Lower lobe of right lung (tissue), 2 donors: ENCODE data around the gene PTGES3. TPM values are rescaled to one million over a fixed set of nuclear protein-coding genes. Genes with fewer than 3 reads are reported as not detected.
A peak's percentile ranks its signal among the peaks of the same experiment; 100 is the strongest.
"Not testable (repeated sequence)": the region's sequence is repeated elsewhere in the genome, so short reads cannot be mapped to it uniquely, and the experiment has no call there.

Experiments
- ATAC-seq, 2 donors: fragments of 200-7000 bp; cut with Tn5 transposase; one replicate each; pipeline ENCODE4 v1.9.1; 2020 to 2022; ENCODE audit warnings: mild to moderate bottlenecking in 2 of 2, moderate library complexity in 2 of 2
- DNase-seq: peaks from one replicate; pipeline ENCODE4 v3.0.0-alpha.2; 2020
- H3K27ac ChIP-seq: fragments of 200-600 bp; one replicate; pipeline ENCODE4 v1.8.0; 2022
- H3K27me3 ChIP-seq: fragments of 200-600 bp; one replicate; pipeline ENCODE4 v1.8.0; 2022; ENCODE audit warnings: low read depth
- H3K36me3 ChIP-seq: fragments of 200-600 bp; one replicate; pipeline ENCODE4 v1.8.0; 2022; ENCODE audit warnings: mild to moderate bottlenecking
- H3K4me1 ChIP-seq: fragments of 200-600 bp; one replicate; pipeline ENCODE4 v1.8.0; 2022
- H3K4me3 ChIP-seq: fragments of 200-600 bp; one replicate; pipeline ENCODE4 v1.8.0; 2022; ENCODE audit warnings: mild to moderate bottlenecking
- H3K9me3 ChIP-seq: fragments of 200-600 bp; one replicate; pipeline ENCODE4 v1.8.0; 2022
- intact Hi-C: fragments of 100-400 bp; cut with DNase I; formaldehyde crosslinking; loops from one replicate; pipeline ENCODE4 v1.11.0; 2022
- total RNA-seq: library from RNA; stranded (reverse); fragmentation: NEBNext Ultra II Directional; extraction: Animal tissue kit (Norgen Biotek cat#: 25700); gene quantifications from one replicate; pipeline ENCODE4 v1.2.1, GENCODE V29; 2021
- TF ChIP-seq, protein P1 (sequence below): fragments of 200-600 bp; IDR thresholded peaks from one replicate; pipeline ENCODE4 v1.8.0; 2022; ENCODE audit warnings: antibody characterized with exemption, mild to moderate bottlenecking
- donor health status: DM: no; HTN: yes; CAD: no; lungs with severe emphysema.

Gene PTGES3
- total RNA-seq, 1 donor from 2014 or later = 198 TPM

DNA sequence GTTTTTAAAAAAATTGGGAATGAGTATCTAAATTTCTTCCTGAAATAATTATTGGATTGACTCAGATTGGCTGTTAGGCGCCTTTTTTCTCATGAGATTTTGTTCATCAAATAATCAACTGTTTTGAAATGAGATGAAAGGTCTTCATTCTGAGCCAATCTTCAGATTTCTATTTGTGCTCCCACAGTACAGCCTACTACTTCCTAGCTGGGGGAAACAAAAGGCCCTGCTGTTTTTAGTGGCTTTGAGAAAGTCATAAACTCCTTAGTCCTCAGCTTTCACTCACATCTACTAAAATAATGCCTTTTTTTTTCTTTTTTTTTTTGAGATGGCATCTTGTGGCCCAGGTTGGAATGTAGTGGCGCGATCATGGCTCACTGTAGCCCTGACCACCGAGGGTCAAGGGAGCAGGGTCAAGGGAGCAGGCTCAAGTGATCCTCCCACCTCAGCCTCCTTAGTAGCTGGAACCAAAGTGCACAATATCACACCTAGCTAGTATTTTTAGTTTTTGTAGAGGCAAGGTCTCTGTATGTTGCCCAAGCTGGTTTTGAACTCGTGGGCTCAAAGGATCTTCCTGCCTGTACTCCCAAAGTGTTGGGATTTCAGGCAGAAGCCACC, 21.8 kb upstream of the PTGES3 start:
- no peaks in the 10 kb centered on the region for H3K27me3 ChIP-seq
- DNase-seq (no peak), ATAC-seq (no peak)
- peaks cover 39% of the 10 kb centered on the region for H3K36me3 ChIP-seq
- H3K4me3 ChIP-seq = no peak overlapping the region
- no peaks in the 10 kb centered on the region for H3K9me3 ChIP-seq
- intact Hi-C loops = no loop called here
- H3K4me1 ChIP-seq = no peaks in the 10 kb centered on the region
- TF ChIP-seq, protein P1, sequence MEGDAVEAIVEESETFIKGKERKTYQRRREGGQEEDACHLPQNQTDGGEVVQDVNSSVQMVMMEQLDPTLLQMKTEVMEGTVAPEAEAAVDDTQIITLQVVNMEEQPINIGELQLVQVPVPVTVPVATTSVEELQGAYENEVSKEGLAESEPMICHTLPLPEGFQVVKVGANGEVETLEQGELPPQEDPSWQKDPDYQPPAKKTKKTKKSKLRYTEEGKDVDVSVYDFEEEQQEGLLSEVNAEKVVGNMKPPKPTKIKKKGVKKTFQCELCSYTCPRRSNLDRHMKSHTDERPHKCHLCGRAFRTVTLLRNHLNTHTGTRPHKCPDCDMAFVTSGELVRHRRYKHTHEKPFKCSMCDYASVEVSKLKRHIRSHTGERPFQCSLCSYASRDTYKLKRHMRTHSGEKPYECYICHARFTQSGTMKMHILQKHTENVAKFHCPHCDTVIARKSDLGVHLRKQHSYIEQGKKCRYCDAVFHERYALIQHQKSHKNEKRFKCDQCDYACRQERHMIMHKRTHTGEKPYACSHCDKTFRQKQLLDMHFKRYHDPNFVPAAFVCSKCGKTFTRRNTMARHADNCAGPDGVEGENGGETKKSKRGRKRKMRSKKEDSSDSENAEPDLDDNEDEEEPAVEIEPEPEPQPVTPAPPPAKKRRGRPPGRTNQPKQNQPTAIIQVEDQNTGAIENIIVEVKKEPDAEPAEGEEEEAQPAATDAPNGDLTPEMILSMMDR = no peak
- no peak overlapping the region for H3K27ac ChIP-seq

DNA sequence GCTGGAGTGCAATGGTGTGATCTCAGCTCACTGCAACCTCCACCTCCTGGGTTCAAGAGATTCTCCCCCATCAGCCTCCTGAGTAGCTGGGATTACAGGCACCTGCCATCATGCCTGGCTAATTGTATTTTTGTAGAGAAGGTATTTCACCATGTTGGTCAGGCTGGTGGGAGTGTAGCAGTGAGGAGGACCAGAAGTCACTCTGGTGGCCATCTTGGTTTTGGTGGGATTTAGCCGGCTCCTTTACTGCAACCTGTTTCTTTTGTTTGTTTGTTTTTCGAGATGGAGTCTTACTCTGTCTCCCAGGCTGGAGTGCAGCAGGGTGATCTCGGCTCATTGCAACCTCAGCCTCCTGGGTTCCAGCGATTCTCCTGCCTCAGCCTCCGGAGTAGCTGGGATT, 16.4 kb upstream of the PTGES3 start:
- not testable (repeated sequence) for DNase-seq

DNA sequence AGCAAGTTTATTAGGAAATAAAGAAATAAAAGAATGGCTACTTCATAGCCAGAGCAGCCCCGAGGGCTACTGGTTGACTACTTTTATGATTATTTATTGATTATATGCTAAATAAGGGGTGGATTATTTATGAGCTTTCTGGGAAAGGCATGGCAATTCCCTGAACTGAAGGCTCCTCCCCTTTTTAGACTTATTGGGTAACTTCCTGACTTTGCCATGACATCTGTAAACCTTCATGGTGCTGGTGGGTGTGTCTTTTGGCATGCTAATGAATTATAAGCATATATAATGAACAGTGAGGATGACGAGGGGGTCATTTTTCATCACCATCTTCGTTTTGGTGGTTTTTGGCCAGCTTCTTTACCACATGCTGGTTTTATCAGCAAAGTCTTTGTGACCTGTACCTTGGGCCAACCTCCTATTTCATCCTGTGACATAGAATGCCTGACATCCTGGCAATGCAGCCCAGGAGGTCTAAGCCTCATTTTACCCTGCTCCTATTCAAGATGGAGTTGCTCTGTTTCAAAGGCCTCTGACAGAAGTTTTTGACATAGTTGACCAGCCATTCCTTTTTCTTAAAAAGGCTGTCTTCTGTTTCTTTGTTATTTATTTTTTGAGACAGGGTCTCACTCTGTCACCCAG, 11.1 kb upstream of the PTGES3 start:
- Histone ChIP-seq H3K9me3 (no peaks in the 10 kb centered on the region), H3K4me3 (no peak overlapping the region), H3K4me1 (no peaks in the 10 kb centered on the region), H3K27me3 (no peaks in the 10 kb centered on the region), H3K36me3 (no peaks in the 10 kb centered on the region), H3K27ac (no peak overlapping the region)
- ATAC-seq (no peak), DNase-seq (no peak)
- TF ChIP-seq, protein P1 = no peak
- intact Hi-C loops = no loop called here

More for the DNA sequence above, 16.4 kb upstream of the PTGES3 start:
- intact Hi-C loops, ATAC-seq, H3K9me3 ChIP-seq, H3K4me1 ChIP-seq, H3K4me3 ChIP-seq, H3K27ac ChIP-seq, H3K27me3 ChIP-seq, H3K36me3 ChIP-seq: not testable (repeated sequence)

DNA sequence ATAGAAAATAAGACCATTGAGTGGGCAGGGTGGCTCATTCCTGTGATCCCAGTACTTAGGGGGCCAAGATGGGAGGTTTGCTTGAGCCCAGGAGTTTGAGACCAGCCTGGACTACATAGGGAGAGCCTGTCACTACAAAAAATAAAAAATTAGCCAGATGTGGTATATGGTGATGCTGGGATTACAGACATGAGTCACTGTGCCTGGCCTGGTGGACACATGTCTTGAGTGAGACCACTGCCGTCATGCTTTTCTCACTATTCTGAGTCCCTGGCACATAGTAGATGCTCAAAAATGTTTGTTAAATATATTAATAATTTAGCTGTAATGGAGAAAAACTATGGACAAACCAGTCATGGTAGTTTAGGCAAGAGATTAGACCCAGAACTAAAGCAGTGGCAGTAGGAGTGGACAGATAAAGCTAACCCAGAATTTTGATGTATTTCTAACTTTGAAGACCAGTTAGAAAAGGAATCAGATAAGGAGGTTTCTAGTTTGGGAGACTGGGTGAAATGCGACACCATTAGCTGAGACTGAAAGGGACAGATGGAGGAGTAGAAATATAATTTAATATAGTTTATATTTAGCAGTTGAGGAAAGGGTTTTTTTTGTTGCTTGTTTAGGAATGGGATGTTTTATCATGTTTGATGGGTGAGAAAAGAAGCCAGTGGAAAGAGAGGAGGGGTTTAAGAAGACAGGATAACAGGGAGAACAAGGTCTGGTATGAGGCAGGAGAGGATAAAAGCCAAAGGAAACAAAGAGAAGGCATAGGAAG, 7.4 kb upstream of the PTGES3 start:
- intact Hi-C loops = no loop called here
- ATAC-seq = no peak
- no peak for DNase-seq
- no peaks in the 10 kb centered on the region for H3K27me3 ChIP-seq
- no peak overlapping the region for H3K27ac ChIP-seq
- no peaks in the 10 kb centered on the region for H3K4me1 ChIP-seq
- no peaks in the 10 kb centered on the region for H3K36me3 ChIP-seq
- H3K4me3 ChIP-seq = no peak overlapping the region
- TF ChIP-seq, protein P1 = no peak
- H3K9me3 ChIP-seq = no peaks in the 10 kb centered on the region

DNA sequence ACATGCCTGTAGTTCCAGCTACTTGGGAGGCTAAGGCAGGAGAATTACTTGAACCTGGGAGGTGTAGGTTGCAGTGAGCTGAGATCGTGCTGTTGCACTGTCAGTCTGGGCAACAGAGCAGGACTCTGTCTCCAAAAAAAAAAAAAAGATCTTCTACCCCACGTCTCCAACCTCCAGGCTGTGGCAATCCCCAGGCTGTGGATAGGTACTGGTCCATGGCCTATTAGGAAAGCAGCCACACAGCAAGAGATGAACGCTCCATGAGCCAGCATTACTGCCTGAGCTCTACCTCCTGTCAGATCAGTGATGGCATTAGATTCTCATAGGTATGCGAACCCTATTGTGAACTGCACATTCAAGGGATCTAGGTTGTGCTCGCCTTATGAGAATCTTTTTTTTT, 6.1 kb upstream of the PTGES3 start:
- Histone ChIP-seq H3K27me3 (no peaks in the 10 kb centered on the region), H3K36me3 (no peaks in the 10 kb centered on the region), H3K4me3 (no peak overlapping the region), H3K9me3 (no peaks in the 10 kb centered on the region), H3K4me1 (peaks cover 3% of the 10 kb centered on the region), H3K27ac (no peak overlapping the region)
- ATAC-seq (no peak), DNase-seq (no peak)
- intact Hi-C loops = no loop called here
- TF ChIP-seq, protein P1 = no peak

DNA sequence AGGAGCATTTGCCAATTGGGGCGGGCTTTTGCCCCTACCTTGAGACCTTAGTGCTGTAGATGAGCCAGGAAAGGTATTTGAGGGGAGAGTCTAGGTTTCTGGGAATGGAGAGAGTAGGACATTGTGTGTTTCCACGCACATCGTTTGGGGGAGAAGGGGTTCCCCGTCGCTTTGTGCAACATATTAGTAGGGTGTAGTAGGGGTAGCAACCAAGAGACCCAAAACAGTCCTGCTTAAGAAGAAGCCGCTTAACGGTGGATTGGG, 694 bp upstream of the PTGES3 start:
- TF ChIP-seq, protein P1 = no peak
- H3K27me3 ChIP-seq = no peaks in the 10 kb centered on the region
- no peak for ATAC-seq
- H3K4me3 ChIP-seq = peak overlapping the region; percentile 99
- H3K27ac ChIP-seq = peak overlapping the region; percentile 99
- H3K9me3 ChIP-seq = no peaks in the 10 kb centered on the region
- H3K36me3 ChIP-seq = no peaks in the 10 kb centered on the region
- H3K4me1 ChIP-seq = peaks cover 37% of the 10 kb centered on the region
- intact Hi-C loops = no loop called here
- DNase-seq = peak; percentile 53
